Esophagus squamous epithelium (tissue), 4 donors: ENCODE results near the gene LIG4.
A peak's percentile ranks its signal among the peaks of the same experiment; 100 is the strongest.

Experiments used
- CTCF ChIP-seq, 6 experiments: fragments of 450-650 bp in 4 of 6; fragments of 200-600 bp in 2 of 6; sonication (generic) in 2 of 6; IDR thresholded peaks; one replicate each; pipeline ENCODE4 v1.5.1; 2016 to 2019; ENCODE audit warnings: antibody characterized with exemption in 6 of 6, mild to moderate bottlenecking in 4 of 6, moderate library complexity in 4 of 6
- POLR2A ChIP-seq, 4 donors: fragments of 450-650 bp; IDR thresholded peaks; one replicate each; pipeline ENCODE4 v1.6.1; 2017; ENCODE audit warnings: antibody characterized with exemption in 4 of 4, mild to moderate bottlenecking in 4 of 4, moderate library complexity in 3 of 4

GRCh38 chr13:108218044-108218974, 3.0 kb upstream of the LIG4 start, which contains the start of gene ABHD13:
- TF ChIP-seq CTCF (IDR thresholded peaks at IDR 0.05) (peak in 1 of 6 experiments; percentile 16), POLR2A (IDR thresholded peaks at IDR 0.05) (peak in 2 of 4 donors; percentile 61 to 75)
